ENCODE results near the gene ANO8. TPM values are rescaled to one million over a fixed set of nuclear protein-coding genes. Genes with fewer than 3 reads are reported as not detected.
A peak's percentile ranks its signal among the peaks of the same experiment; 100 is the strongest.
"Not testable (repeated sequence)": the region's sequence is repeated elsewhere in the genome, so short reads cannot be mapped to it uniquely, and the experiment has no call there.

ANO8 gene
- polyA plus RNA-seq, 1 of the 3 experiments (the other 2 are of a cell fraction), result 7.8 TPM

GRCh38 chr19:17296273-17296672 is 38.4 kb downstream of the ANO8 start:
- peaks cover 0 to 3% of the 10 kb centered on the region in 2 experiments for H3K36me3 ChIP-seq (replicated peaks in 1 of 2; ENCODE audit: control insufficient read depth in 1 of 2, insufficient read depth in 2 of 2, low read length in 1 of 2)
- H3K4me1 ChIP-seq (ENCODE audit: control insufficient read depth in 1 of 2, insufficient read depth in 2 of 2, low read depth in 1 of 2, low read length in 1 of 2), result peaks cover 0 to 5% of the 10 kb centered on the region in 2 experiments; a peak in 1 of 4 replicates
- POLR2A ChIA-PET, result no interaction called here
- H3K27ac ChIP-seq (ENCODE audit: low read depth in 2 of 2, low read length in 1 of 2), result no peak overlapping the region
- H3K79me2 ChIP-seq (ENCODE audit: insufficient read depth), result peaks cover 6% of the 10 kb centered on the region; the same call in 1 of the 2 replicates
- no peak overlapping the region for H2AFZ ChIP-seq (ENCODE audit: low read depth)
- H4K20me1 ChIP-seq (ENCODE audit: insufficient read depth), result no peaks in the 10 kb centered on the region
- H3F3A ChIP-seq (replicated peaks; ENCODE audit: insufficient read depth), result peaks cover 17% of the 10 kb centered on the region
- H3K4me3 ChIP-seq (ENCODE audit: low read depth in 2 of 2, low read length in 1 of 2), result no peak overlapping the region
- no peak overlapping the region for H3K4me2 ChIP-seq
- H3K9me3 ChIP-seq, result no peaks in the 10 kb centered on the region
- CTCF ChIA-PET, result interaction anchor here (0.9 to 1.2 kb wide), 2 partner anchors 10 to 36 kb away, joined by 3 to 4 read pairs; partner anchors contain the start of gene MRPL34
- DNase-seq, result peak; percentile 39
- no peaks in the 10 kb centered on the region for H3K27me3 ChIP-seq (ENCODE audit: insufficient read depth)
- TF ChIP-seq RAD21 (IDR thresholded peaks at IDR 0.05; ENCODE audit: low read length) (0 out of 2 replicates have a peak, but pooled peaks have one; percentile 15), CTCF (IDR thresholded peaks at IDR 0.05) (peak; percentile 26; the same call in 1 of the 2 replicates), USF1 (IDR thresholded peaks at IDR 0.05; ENCODE audit: borderline replicate concordance, low read depth) (no peak)
- H3K9ac ChIP-seq, result no peak overlapping the region
- 50% methylated on average over 4 of the region's 4 CpGs for WGBS (ENCODE audit: low lambda C conversion rate)
- no peaks in the 10 kb centered on the region for H3K9me2 ChIP-seq

GRCh38 chr19:17295551-17295950 is 39.1 kb downstream of the ANO8 start:
- H3K4me3 ChIP-seq (ENCODE audit: low read depth in 2 of 2, low read length in 1 of 2); H3K9ac ChIP-seq; H3K27me3 ChIP-seq (ENCODE audit: insufficient read depth); H3K9me3 ChIP-seq; H3K4me1 ChIP-seq (ENCODE audit: control insufficient read depth in 1 of 2, insufficient read depth in 2 of 2, low read depth in 1 of 2, low read length in 1 of 2); H3K9me2 ChIP-seq; H2AFZ ChIP-seq (ENCODE audit: low read depth); H4K20me1 ChIP-seq (ENCODE audit: insufficient read depth); H3K36me3 ChIP-seq (replicated peaks in 1 of 2; ENCODE audit: control insufficient read depth in 1 of 2, insufficient read depth in 2 of 2, low read length in 1 of 2); H3K27ac ChIP-seq (ENCODE audit: low read depth in 2 of 2, low read length in 1 of 2); H3K4me2 ChIP-seq; DNase-seq; POLR2A ChIA-PET; H3K79me2 ChIP-seq (ENCODE audit: insufficient read depth): not testable (repeated sequence)
- CTCF ChIA-PET, result interaction anchor here (0.9 to 6.0 kb wide), 4 partner anchors 13 to 524 kb away, joined by 3 to 35 read pairs (median 4); partner anchors contain the start of genes ANKLE1 and DDA1
- H3F3A ChIP-seq (replicated peaks; ENCODE audit: insufficient read depth), result peaks cover 17% of the 10 kb centered on the region
- 93% methylated on average over 5 of the region's 6 CpGs for WGBS (ENCODE audit: low lambda C conversion rate)

- H4K20me1 ChIP-seq (ENCODE audit: insufficient read depth), result no peaks in the 10 kb centered on the region
- H2AFZ ChIP-seq (ENCODE audit: low read depth), result no peak overlapping the region
- peaks cover 0 to 8% of the 10 kb centered on the region in 2 experiments; a peak in 1 of 4 replicates for H3K4me1 ChIP-seq (ENCODE audit: control insufficient read depth in 1 of 2, insufficient read depth in 2 of 2, low read depth in 1 of 2, low read length in 1 of 2)
- peaks cover 0 to 3% of the 10 kb centered on the region in 2 experiments for H3K36me3 ChIP-seq (replicated peaks in 1 of 2; ENCODE audit: control insufficient read depth in 1 of 2, insufficient read depth in 2 of 2, low read length in 1 of 2)
- H3K9me3 ChIP-seq, result no peaks in the 10 kb centered on the region
- no peak overlapping the region for H3K27ac ChIP-seq (ENCODE audit: low read depth in 2 of 2, low read length in 1 of 2)
- no peaks in the 10 kb centered on the region for H3K9me2 ChIP-seq
- H3K79me2 ChIP-seq (ENCODE audit: insufficient read depth), result peaks cover 6% of the 10 kb centered on the region; the same call in 1 of the 2 replicates
- H3K4me3 ChIP-seq (ENCODE audit: low read depth in 2 of 2, low read length in 1 of 2), result no peak overlapping the region
- H3K27me3 ChIP-seq (ENCODE audit: insufficient read depth), result no peaks in the 10 kb centered on the region
- peak; percentile 90 for DNase-seq
- no peak overlapping the region for H3K9ac ChIP-seq
- ChIA-PET CTCF (interaction anchor here (1.3 to 6.0 kb wide), 5 partner anchors 9 to 91 kb away, joined by 3 to 35 read pairs (median 17); partner anchors contain the start of genes ABHD8, ANKLE1, DDA1 and MRPL34), POLR2A (no interaction called here)
- 86% methylated on average over 25 of the region's 48 CpGs for WGBS (ENCODE audit: low lambda C conversion rate)
- peaks cover 23% of the 10 kb centered on the region for H3F3A ChIP-seq (replicated peaks; ENCODE audit: insufficient read depth)
- H3K4me2 ChIP-seq, result no peak overlapping the region
- TF ChIP-seq IRF3 (IDR thresholded peaks at IDR 0.05; ENCODE audit: low read depth, low read length) (no peak), RAD21 (IDR thresholded peaks at IDR 0.05; ENCODE audit: low read length) (no peak), TAF1 (IDR thresholded peaks at IDR 0.05; ENCODE audit: borderline replicate concordance, low read depth, low read length) (no peak), YY1 (IDR thresholded peaks at IDR 0.05; ENCODE audit: low read depth) (no peak), RCOR1 (IDR thresholded peaks at IDR 0.05; ENCODE audit: low read length) (no peak)
Measured at GRCh38 chr19:17294051-17294891, 40.4 kb downstream of the ANO8 start.

All from SK-N-SH (cell line).